Uterus (tissue), 4 donors: Measurements from ENCODE around the gene PNLIPRP3. TPM values are rescaled to one million over a fixed set of nuclear protein-coding genes. Genes with fewer than 3 reads are reported as not detected.

ENCODE experiments used
- DNase-seq, 2 donors: peaks; one replicate each; pipeline ENCODE4 v3.0.0-alpha.2; 2019 to 2020
- H3K27ac ChIP-seq, 2 donors: fragments of 200-600 bp; sonication (generic); 1 replicate in 1 of 2; 2 replicates in 1 of 2; pipeline ENCODE4 v1.5.1; 2016 to 2018
- H3K27me3 ChIP-seq, 2 donors: fragments of 200-600 bp; sonication (generic); one replicate each; pipeline ENCODE4 v1.5.1; 2018 to 2019; ENCODE audit warnings: control low read depth in 1 of 2
- H3K36me3 ChIP-seq, 2 donors: fragments of 200-600 bp; sonication (generic); one replicate each; pipeline ENCODE4 v1.5.1; 2019; ENCODE audit warnings: control low read depth in 1 of 2
- H3K4me1 ChIP-seq, 2 donors: fragments of 200-600 bp; sonication (generic); one replicate each; pipeline ENCODE4 v1.5.1; 2018 to 2019; ENCODE audit warnings: control low read depth in 1 of 2
- H3K4me3 ChIP-seq, 2 donors: fragments of 200-600 bp; sonication (generic); 1 replicate in 1 of 2; 2 replicates in 1 of 2; pipeline ENCODE4 v1.5.1; 2018 to 2019; ENCODE audit warnings: mild to moderate bottlenecking in 1 of 2
- H3K9me3 ChIP-seq, 2 donors: fragments of 200-600 bp; sonication (generic); one replicate each; pipeline ENCODE4 v1.5.1; 2019; ENCODE audit warnings: control low read depth in 1 of 2
- CTCF ChIP-seq, 4 experiments: fragments of 200-600 bp in 2 of 4; fragments of 450-650 bp in 2 of 4; sonication (generic) in 2 of 4; IDR thresholded peaks; one replicate each; pipeline ENCODE4 v1.5.1; 2016 to 2019; ENCODE audit warnings: antibody characterized with exemption in 4 of 4, mild to moderate bottlenecking in 2 of 4, moderate library complexity in 1 of 4
- POLR2A ChIP-seq, 2 donors: fragments of 450-650 bp; IDR thresholded peaks; one replicate each; pipeline ENCODE4 v1.6.1; 2016; ENCODE audit warnings: antibody characterized with exemption in 2 of 2, mild to moderate bottlenecking in 1 of 2, moderate library complexity in 1 of 2
- intact Hi-C: fragments of 100-400 bp; cut with DNase I; formaldehyde crosslinking; loops from one replicate; pipeline ENCODE4 v1.15.1; 2023; ENCODE audit warnings: low total_unique reads
- small RNA-seq: library from RNA; depleted of rRNA; stranded (forward); fragments of <200 nt; gene quantifications from one replicate; pipeline ENCODE3, GENCODE V24; 2016
- total RNA-seq, 4 donors: library from RNA; depleted of rRNA in 3 of 4; stranded (reverse); fragments of >200 nt in 3 of 4; gene quantifications; one replicate each; pipeline versions ENCODE4 v1.1.0 to v1.2.4, GENCODE V29; 2014 to 2023
- donor health status: DM: yes; HTN: yes; CAD: no.

The PNLIPRP3 gene
- total RNA-seq, 4 donors from 2014 or later, result 0.07 TPM; not detected in 3

GRCh38 chr10:116521424-116522290 lies 94.0 kb downstream of the PNLIPRP3 start:
- no peaks in the 10 kb centered on the region for H3K4me1 ChIP-seq
- H3K9me3 ChIP-seq, result no peaks in the 10 kb centered on the region
- H3K4me3 ChIP-seq, result no peak overlapping the region
- intact Hi-C loops, result no loop called here
- no peaks in the 10 kb centered on the region for H3K27me3 ChIP-seq
- no peak for DNase-seq
- no peaks in the 10 kb centered on the region for H3K36me3 ChIP-seq
- no peak overlapping the region for H3K27ac ChIP-seq
- peak; percentile 31 to 53 (median 44) for TF ChIP-seq CTCF (IDR thresholded peaks at IDR 0.05)
- TF ChIP-seq POLR2A (IDR thresholded peaks at IDR 0.05), result no peak

- Histone ChIP-seq H3K27me3 (no peaks in the 10 kb centered on the region), H3K9me3 (no peaks in the 10 kb centered on the region)
- intact Hi-C loops, result no loop called here
Observed at GRCh38 chr10:116522803-116523381, 95.2 kb downstream of the PNLIPRP3 start.

GRCh38 chr10:116524736-116525135 lies 97.1 kb downstream of the PNLIPRP3 start:
- no peak overlapping the region for H3K4me3 ChIP-seq
- TF ChIP-seq POLR2A (IDR thresholded peaks at IDR 0.05) (no peak), CTCF (IDR thresholded peaks at IDR 0.05) (no peak)
- no peaks in the 10 kb centered on the region for H3K9me3 ChIP-seq
- intact Hi-C loops, result no loop called here
- no peak overlapping the region for H3K27ac ChIP-seq
- H3K27me3 ChIP-seq, result no peaks in the 10 kb centered on the region
- DNase-seq, result no peak
- H3K36me3 ChIP-seq, result no peaks in the 10 kb centered on the region
- no peaks in the 10 kb centered on the region for H3K4me1 ChIP-seq

More at GRCh38 chr10:116522803-116523381, 95.2 kb downstream of the PNLIPRP3 start:
- Histone ChIP-seq H3K4me1 (no peaks in the 10 kb centered on the region), H3K27ac (no peak overlapping the region), H3K4me3 (no peak overlapping the region), H3K36me3 (no peaks in the 10 kb centered on the region)
- DNase-seq, result no peak
- TF ChIP-seq CTCF (IDR thresholded peaks at IDR 0.05) (no peak), POLR2A (IDR thresholded peaks at IDR 0.05) (no peak)

- H3K4me1 ChIP-seq, result no peaks in the 10 kb centered on the region
- H3K9me3 ChIP-seq, result no peaks in the 10 kb centered on the region
- no peaks in the 10 kb centered on the region for H3K36me3 ChIP-seq
- H3K4me3 ChIP-seq, result no peak overlapping the region
- no peaks in the 10 kb centered on the region for H3K27me3 ChIP-seq
- intact Hi-C loops, result no loop called here
- H3K27ac ChIP-seq, result no peak overlapping the region
- DNase-seq, result no peak
- no peak for TF ChIP-seq CTCF (IDR thresholded peaks at IDR 0.05)
- no peak for TF ChIP-seq POLR2A (IDR thresholded peaks at IDR 0.05)
Observed at GRCh38 chr10:116526219-116526618, 98.6 kb downstream of the PNLIPRP3 start.

Small RNA genes lying within 50 kb of the gene (small RNA-seq; reads per million reads assigned to genes)
- gene SNRPGP6, result not detected

Other genes starting within 250 kb of the PNLIPRP3 start
- gene GFRA1, start 154.6 kb upstream of the PNLIPRP3 start, total RNA-seq, result 10 to 100 TPM in 3 of 4 donors, 1 to 10 TPM in 1; 2.6 to 75.1 (median 48.0) TPM
- gene CCDC172, start 103.4 kb upstream of the PNLIPRP3 start, total RNA-seq, result not detected
- not detected for gene PNLIP, start 118.1 kb downstream of the PNLIPRP3 start, total RNA-seq
- gene PNLIPRP1, start 163.1 kb downstream of the PNLIPRP3 start, total RNA-seq, result not detected
- not detected for gene PNLIPRP2, start 193.1 kb downstream of the PNLIPRP3 start, total RNA-seq